PC-3 (cell line): ENCODE measurements around the gene CCL14. TPM values are rescaled to one million over a fixed set of nuclear protein-coding genes. Genes with fewer than 3 reads are reported as not detected.

ENCODE experiments used
- ATAC-seq: fragments of 200-7000 bp; cut with Tn5 transposase; 2 replicates; pipeline ENCODE4 v1.9.1; 2020; ENCODE audit warnings: mild to moderate bottlenecking, moderate library complexity
- BruUV-seq: library from RNA; stranded (reverse); fragments of 400-500 nt; replicated peaks from 2 replicates; lab custom pipeline; 2021; lab: Mats Ljungman, UMichigan
- CTCF ChIA-PET: fragments of 300-600 bp; sonication (Branson Sonifier 250); formaldehyde crosslinking; loops from one replicate; lab custom pipeline; 2022; ENCODE audit warnings: antibody characterized with exemption; lab: Charles Lee
- POLR2A ChIA-PET: fragments of 300-600 bp; sonication (Branson Sonifier 250); formaldehyde crosslinking; loops from one replicate; lab custom pipeline; 2022; ENCODE audit warnings: antibody characterized with exemption; ENCODE audit not compliant: unreplicated experiment; lab: Charles Lee
- DNase-seq: peaks from one replicate; pipeline ENCODE4 v3.0.0-alpha.2; 2015
- H2AFZ ChIP-seq: fragments of 300-600 bp; sonication (generic); 2 replicates; pipeline ENCODE4 v1.6.0; 2016; ENCODE audit warnings: antibody characterized with exemption, low read length
- H3F3A ChIP-seq: fragments of 300-600 bp; sonication (generic); one replicate; pipeline ENCODE4 v1.6.0; 2017; ENCODE audit warnings: antibody characterized with exemption, low read length, control low read depth, mild to moderate bottlenecking; ENCODE audit not compliant: unreplicated experiment
- H3K27ac ChIP-seq: fragments of 300-600 bp; sonication (generic); 2 replicates; pipeline ENCODE4 v1.5.1; 2016; ENCODE audit warnings: mild to moderate bottlenecking, low read length
- H3K27me3 ChIP-seq: fragments of 300-600 bp; sonication (generic); 2 replicates; pipeline ENCODE4 v1.6.1; 2016; ENCODE audit warnings: low read length, mixed read lengths
- H3K36me3 ChIP-seq: fragments of 300-600 bp; sonication (generic); 2 replicates; pipeline ENCODE4 v1.6.1; 2016; ENCODE audit warnings: low read depth, mixed run types, low read length, mixed read lengths
- H3K4me1 ChIP-seq: fragments of 300-600 bp; sonication (generic); 2 replicates; pipeline ENCODE4 v1.5.1; 2016; ENCODE audit warnings: low read length; ENCODE audit not compliant: insufficient read depth
- H3K4me2 ChIP-seq: fragments of 300-600 bp; sonication (generic); 2 replicates; pipeline ENCODE4 v1.6.0; 2016; ENCODE audit warnings: low read length
- H3K4me3 ChIP-seq: fragments of 300-600 bp; sonication (generic); 2 replicates; pipeline ENCODE4 v1.5.1; 2016; ENCODE audit warnings: mild to moderate bottlenecking, low read length, mixed read lengths
- H3K79me2 ChIP-seq: fragments of 300-600 bp; sonication (generic); 2 replicates; pipeline ENCODE4 v1.6.1; 2017; ENCODE audit warnings: low read length, mixed read lengths
- H3K9ac ChIP-seq: fragments of 300-600 bp; sonication (generic); 2 replicates; pipeline ENCODE4 v1.6.0; 2016; ENCODE audit warnings: mild to moderate bottlenecking, low read length
- H3K9me2 ChIP-seq: fragments of 300-600 bp; sonication (generic); replicated peaks from 2 replicates; pipeline ENCODE4 v1.6.1; 2016; ENCODE audit warnings: mixed run types, low read length, mixed read lengths
- H3K9me3 ChIP-seq: fragments of 300-600 bp; sonication (generic); 2 replicates; pipeline ENCODE4 v1.6.1; 2016; ENCODE audit warnings: low read length, mixed read lengths
- H4K20me1 ChIP-seq: fragments of 300-600 bp; sonication (generic); 2 replicates; pipeline ENCODE4 v1.6.1; 2016; ENCODE audit warnings: low read length, mixed read lengths
- EZH2 ChIP-seq: fragments of 300-600 bp; sonication (generic); IDR thresholded peaks from one replicate; pipeline ENCODE4 v1.6.1; 2017; ENCODE audit warnings: antibody characterized with exemption, mild to moderate bottlenecking, low read length; ENCODE audit not compliant: unreplicated experiment
- EZH2phosphoT487 ChIP-seq: fragments of 300-600 bp; sonication (generic); IDR thresholded peaks from 2 replicates; pipeline ENCODE4 v1.6.1; 2018; ENCODE audit warnings: mild to moderate bottlenecking, antibody characterized with exemption, low read length, borderline replicate concordance
- intact Hi-C: fragments of 100-400 bp; cut with micrococcal nuclease; formaldehyde crosslinking; loops from 2 replicates; pipeline ENCODE4 v1.9.0; 2023
- total RNA-seq: library from RNA; depleted of rRNA; stranded (reverse); fragments of >200 nt; gene quantifications from 2 replicates; pipeline ENCODE4 v1.2.3, GENCODE V29; 2014
- TF ChIP-seq, protein P1 (sequence below): fragments of 300-600 bp; sonication (generic); conservative IDR thresholded peaks from 2 replicates; pipeline ENCODE4 v1.5.1; 2017; ENCODE audit warnings: antibody characterized with exemption, low read depth, mild to moderate bottlenecking, low read length

Gene CCL14
- total RNA-seq, 1 experiment from 2014 or later = not detected

GRCh38 chr17:35977509-35977908, 9.0 kb downstream of the CCL14 start:
- no peaks in the 10 kb centered on the region for H3K36me3 ChIP-seq
- ChIA-PET POLR2A (no interaction called here), CTCF (no interaction called here)
- H3K4me3 ChIP-seq = no peak overlapping the region
- no peak for TF ChIP-seq EZH2phosphoT487
- no peaks in the 10 kb centered on the region for H3K79me2 ChIP-seq
- H3K4me1 ChIP-seq = no peaks in the 10 kb centered on the region
- no peaks in the 10 kb centered on the region for H3F3A ChIP-seq
- DNase-seq = no peak
- H3K27me3 ChIP-seq = no peaks in the 10 kb centered on the region; the same call in 1 of the 2 replicates
- no peaks in the 10 kb centered on the region for H3K9me2 ChIP-seq
- no peak overlapping the region for H2AFZ ChIP-seq
- no peak overlapping the region for H3K9ac ChIP-seq
- H3K9me3 ChIP-seq = no peaks in the 10 kb centered on the region
- no peak overlapping the region for H3K4me2 ChIP-seq
- intact Hi-C loops = no loop called here
- H4K20me1 ChIP-seq = no peaks in the 10 kb centered on the region
- no peak for ATAC-seq
- no TSS peak for BruUV-seq
- no peak overlapping the region for H3K27ac ChIP-seq

- BruUV-seq = no TSS peak
- POLR2A ChIA-PET = no interaction called here
Observed at GRCh38 chr17:35973333-35974260, 12.9 kb downstream of the CCL14 start.

DNA sequence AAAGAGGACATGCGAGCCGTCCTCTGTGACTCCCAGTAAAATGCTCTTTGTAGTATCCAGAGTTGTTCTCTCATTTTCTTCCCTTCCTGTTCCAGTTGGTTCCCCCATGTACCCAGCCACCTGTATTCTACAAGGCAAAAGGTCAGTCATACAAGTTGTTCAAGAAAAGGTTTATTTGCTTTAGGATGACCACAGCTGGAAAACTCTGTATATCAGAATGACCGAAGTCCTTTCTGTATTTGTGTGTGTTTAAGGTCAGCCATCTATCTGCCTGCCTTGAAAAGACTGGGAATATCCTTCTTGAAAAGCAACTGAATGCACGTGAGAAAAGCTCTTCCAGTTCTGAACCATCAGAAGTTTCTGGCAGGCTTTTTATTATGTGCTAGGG, 13.6 kb downstream of the CCL14 start:
- no TSS peak for BruUV-seq
- ChIA-PET POLR2A (no interaction called here), CTCF (no interaction called here)
- H3K79me2 ChIP-seq = no peaks in the 10 kb centered on the region
- H3K36me3 ChIP-seq = no peaks in the 10 kb centered on the region
- H3K9me3 ChIP-seq = no peaks in the 10 kb centered on the region
- no peaks in the 10 kb centered on the region for H3K27me3 ChIP-seq
- no peak; the same call in 1 of the 2 replicates for ATAC-seq
- intact Hi-C loops = no loop called here
- no peak overlapping the region for H3K4me3 ChIP-seq
- H3K9ac ChIP-seq = no peak overlapping the region
- TF ChIP-seq, protein P1, sequence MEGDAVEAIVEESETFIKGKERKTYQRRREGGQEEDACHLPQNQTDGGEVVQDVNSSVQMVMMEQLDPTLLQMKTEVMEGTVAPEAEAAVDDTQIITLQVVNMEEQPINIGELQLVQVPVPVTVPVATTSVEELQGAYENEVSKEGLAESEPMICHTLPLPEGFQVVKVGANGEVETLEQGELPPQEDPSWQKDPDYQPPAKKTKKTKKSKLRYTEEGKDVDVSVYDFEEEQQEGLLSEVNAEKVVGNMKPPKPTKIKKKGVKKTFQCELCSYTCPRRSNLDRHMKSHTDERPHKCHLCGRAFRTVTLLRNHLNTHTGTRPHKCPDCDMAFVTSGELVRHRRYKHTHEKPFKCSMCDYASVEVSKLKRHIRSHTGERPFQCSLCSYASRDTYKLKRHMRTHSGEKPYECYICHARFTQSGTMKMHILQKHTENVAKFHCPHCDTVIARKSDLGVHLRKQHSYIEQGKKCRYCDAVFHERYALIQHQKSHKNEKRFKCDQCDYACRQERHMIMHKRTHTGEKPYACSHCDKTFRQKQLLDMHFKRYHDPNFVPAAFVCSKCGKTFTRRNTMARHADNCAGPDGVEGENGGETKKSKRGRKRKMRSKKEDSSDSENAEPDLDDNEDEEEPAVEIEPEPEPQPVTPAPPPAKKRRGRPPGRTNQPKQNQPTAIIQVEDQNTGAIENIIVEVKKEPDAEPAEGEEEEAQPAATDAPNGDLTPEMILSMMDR = no peak
- TF ChIP-seq EZH2 (no peak), EZH2phosphoT487 (no peak)
- H4K20me1 ChIP-seq = no peaks in the 10 kb centered on the region
- H3F3A ChIP-seq = no peaks in the 10 kb centered on the region
- no peaks in the 10 kb centered on the region for H3K4me1 ChIP-seq
- no peak overlapping the region for H2AFZ ChIP-seq
- H3K9me2 ChIP-seq = no peaks in the 10 kb centered on the region
- H3K27ac ChIP-seq = no peak overlapping the region
- DNase-seq = no peak
- no peak overlapping the region for H3K4me2 ChIP-seq

More at GRCh38 chr17:35973333-35974260, 12.9 kb downstream of the CCL14 start:
- Histone ChIP-seq H3K4me2 (no peak overlapping the region), H4K20me1 (no peaks in the 10 kb centered on the region), H3F3A (no peaks in the 10 kb centered on the region), H3K4me1 (no peaks in the 10 kb centered on the region), H3K27ac (no peak overlapping the region), H3K36me3 (no peaks in the 10 kb centered on the region), H3K79me2 (no peaks in the 10 kb centered on the region), H3K9ac (no peak overlapping the region), H3K9me2 (no peaks in the 10 kb centered on the region), H2AFZ (no peak overlapping the region), H3K9me3 (no peaks in the 10 kb centered on the region), H3K27me3 (no peaks in the 10 kb centered on the region), H3K4me3 (no peak overlapping the region)
- intact Hi-C loops = no loop called here
- ATAC-seq (peak; percentile 60), DNase-seq (peak; percentile 46)
- CTCF ChIA-PET = interaction anchor here (0.7 kb wide), 1 partner anchor 31 kb away, joined by 3 read pairs; no protein-coding TSS in a partner anchor
- TF ChIP-seq EZH2 (no peak), EZH2phosphoT487 (no peak)
- TF ChIP-seq, protein P1 = no peak
